Measurements from ENCODE around the gene SLC2A13.

The SLC2A13 gene

GRCh38 chr12:39804898-39805297, 301.0 kb downstream of the SLC2A13 start:
- in situ Hi-C loops (cut with MboI; ENCODE audit: low pct_unique_long_range_greater_than_20kb, low sequenced_read_pairs, unreplicated experiment) = no loop called here
- DNase-seq (ENCODE audit: low spot score) = no peak
- no peak for TF ChIP-seq CTCF (IDR thresholded peaks at IDR 0.05; ENCODE audit: extremely low read depth, insufficient read depth, missing control alignments)

- DNase-seq (ENCODE audit: low spot score) = no peak
- in situ Hi-C loops (cut with MboI; ENCODE audit: low pct_unique_long_range_greater_than_20kb, low sequenced_read_pairs, unreplicated experiment) = no loop called here
- no peak for TF ChIP-seq CTCF (IDR thresholded peaks at IDR 0.05; ENCODE audit: extremely low read depth, insufficient read depth, missing control alignments)
These were observed 301.4 kb downstream of the SLC2A13 start for GRCh38 chr12:39804479-39804878.

GRCh38 chr12:39803151-39803550, 302.7 kb downstream of the SLC2A13 start:
- in situ Hi-C loops (cut with MboI; ENCODE audit: low pct_unique_long_range_greater_than_20kb, low sequenced_read_pairs, unreplicated experiment) = no loop called here
- no peak for DNase-seq (ENCODE audit: low spot score)
- TF ChIP-seq CTCF (IDR thresholded peaks at IDR 0.05; ENCODE audit: extremely low read depth, insufficient read depth, missing control alignments) = no peak

- in situ Hi-C loops (cut with MboI; ENCODE audit: low pct_unique_long_range_greater_than_20kb, low sequenced_read_pairs, unreplicated experiment) = no loop called here
- DNase-seq (ENCODE audit: low spot score) = no peak
- no peak for TF ChIP-seq CTCF (IDR thresholded peaks at IDR 0.05; ENCODE audit: extremely low read depth, insufficient read depth, missing control alignments)
These were observed 306.9 kb downstream of the SLC2A13 start for GRCh38 chr12:39798977-39799376.

GRCh38 chr12:39798429-39798828, 307.5 kb downstream of the SLC2A13 start:
- DNase-seq (ENCODE audit: low spot score) = no peak
- in situ Hi-C loops (cut with MboI; ENCODE audit: low pct_unique_long_range_greater_than_20kb, low sequenced_read_pairs, unreplicated experiment) = no loop called here
- no peak for TF ChIP-seq CTCF (IDR thresholded peaks at IDR 0.05; ENCODE audit: extremely low read depth, insufficient read depth, missing control alignments)

GRCh38 chr12:39795481-39795880, 310.4 kb downstream of the SLC2A13 start:
- in situ Hi-C loops (cut with MboI; ENCODE audit: low pct_unique_long_range_greater_than_20kb, low sequenced_read_pairs, unreplicated experiment) = no loop called here
- no peak for DNase-seq (ENCODE audit: low spot score)
- no peak for TF ChIP-seq CTCF (IDR thresholded peaks at IDR 0.05; ENCODE audit: extremely low read depth, insufficient read depth, missing control alignments)

- no peak for DNase-seq (ENCODE audit: low spot score)
- TF ChIP-seq CTCF (IDR thresholded peaks at IDR 0.05; ENCODE audit: extremely low read depth, insufficient read depth, missing control alignments) = no peak
- in situ Hi-C loops (cut with MboI; ENCODE audit: low pct_unique_long_range_greater_than_20kb, low sequenced_read_pairs, unreplicated experiment) = no loop called here
These were observed 312.9 kb downstream of the SLC2A13 start for GRCh38 chr12:39792938-39793337.
